OCI-LY3 (cell line): ENCODE data around the gene CCDC85A.

ENCODE experiments used
- H2AFZ ChIP-seq: fragments of 200-600, 300-600 bp; shearing (Covaris generic); 2 replicates; pipeline ENCODE4 v1.6.0; 2014; ENCODE audit warnings: antibody characterized with exemption, low read depth, low read length
- H3K27ac ChIP-seq: fragments of 200-600, 300-600 bp; sonication (generic); 2 replicates; pipeline ENCODE4 v1.5.1; 2014; ENCODE audit warnings: mild to moderate bottlenecking, low read length, moderate library complexity, mixed read lengths
- H3K27me3 ChIP-seq: fragments of 200-600, 300-600 bp; sonication (generic); 2 replicates; pipeline ENCODE4 v1.6.1; 2014; ENCODE audit warnings: low read depth, low read length, mixed read lengths
- H3K36me3 ChIP-seq: fragments of 200-600, 300-600 bp; sonication (generic); replicated peaks from 2 replicates; pipeline ENCODE3; 2014; ENCODE audit warnings: low read depth, low read length, mixed read lengths
- H3K4me1 ChIP-seq: fragments of 300-600, 200-600 bp; sonication (generic); 2 replicates; pipeline ENCODE4 v1.6.1; 2014; ENCODE audit warnings: low read length, mixed read lengths
- H3K4me2 ChIP-seq: fragments of 200-600, 300-600 bp; sonication (generic); 2 replicates; pipeline ENCODE4 v1.6.1; 2014; ENCODE audit warnings: low read length, mixed read lengths
- H3K4me3 ChIP-seq: fragments of 300-600, 200-600 bp; sonication (generic); 2 replicates; pipeline ENCODE4 v1.5.1; 2014; ENCODE audit warnings: antibody characterized with exemption, mild to moderate bottlenecking, low read length, moderate library complexity
- H3K79me2 ChIP-seq: fragments of 300-600, 200-600 bp; shearing (Covaris generic); 2 replicates; pipeline ENCODE4 v1.6.1; 2014; ENCODE audit warnings: mild to moderate bottlenecking, low read length, mixed read lengths
- H3K9ac ChIP-seq: fragments of 300-600, 200-600 bp; shearing (Covaris generic); 2 replicates; pipeline ENCODE4 v1.6.0; 2014; ENCODE audit warnings: mild to moderate bottlenecking, low read length, moderate library complexity
- H3K9me3 ChIP-seq: fragments of 200-600, 300-600 bp; shearing (Covaris generic); 2 replicates; pipeline ENCODE4 v1.6.1; 2014; ENCODE audit warnings: low read length, mixed read lengths; ENCODE audit not compliant: insufficient read depth
- H4K20me1 ChIP-seq: fragments of 200-600, 300-600 bp; sonication (generic); 2 replicates; pipeline ENCODE4 v1.6.1; 2016; ENCODE audit warnings: low read length, mixed read lengths; ENCODE audit not compliant: insufficient read depth
- CTCF ChIP-seq: fragments of 200-600, 300-600 bp; sonication (generic); IDR thresholded peaks from 2 replicates; pipeline ENCODE4 v1.5.1; 2014; ENCODE audit warnings: antibody characterized with exemption, low read length, low read depth
- EZH2phosphoT487 ChIP-seq: fragments of 200-600 bp; shearing (Covaris generic); IDR thresholded peaks from 2 replicates; pipeline ENCODE4 v1.6.1; 2018; ENCODE audit warnings: antibody characterized with exemption, mixed run types, low read depth

The CCDC85A gene

GRCh38 chr2:56267415-56267788, 83.6 kb downstream of the CCDC85A start:
- H3K9me3 ChIP-seq: no peaks in the 10 kb centered on the region
- no peaks in the 10 kb centered on the region for H3K27me3 ChIP-seq
- no peak for TF ChIP-seq EZH2phosphoT487
- no peak for TF ChIP-seq CTCF
- no peak overlapping the region for H3K27ac ChIP-seq
- no peaks in the 10 kb centered on the region for H3K4me1 ChIP-seq
- H3K9ac ChIP-seq: no peak overlapping the region
- H3K4me2 ChIP-seq: no peak overlapping the region
- no peak overlapping the region for H2AFZ ChIP-seq
- no peaks in the 10 kb centered on the region for H4K20me1 ChIP-seq
- no peaks in the 10 kb centered on the region for H3K36me3 ChIP-seq
- H3K4me3 ChIP-seq: no peak overlapping the region
- H3K79me2 ChIP-seq: no peaks in the 10 kb centered on the region

- H3K4me3 ChIP-seq: no peak overlapping the region
- TF ChIP-seq EZH2phosphoT487 (no peak), CTCF (no peak)
- H3K27ac ChIP-seq: no peak overlapping the region
- H3K79me2 ChIP-seq: no peaks in the 10 kb centered on the region
- H3K27me3 ChIP-seq: no peaks in the 10 kb centered on the region
- H3K9me3 ChIP-seq: no peaks in the 10 kb centered on the region
- H2AFZ ChIP-seq: no peak overlapping the region
- H4K20me1 ChIP-seq: no peaks in the 10 kb centered on the region
- no peaks in the 10 kb centered on the region for H3K36me3 ChIP-seq
- no peak overlapping the region for H3K9ac ChIP-seq
- no peaks in the 10 kb centered on the region for H3K4me1 ChIP-seq
- no peak overlapping the region for H3K4me2 ChIP-seq
These were observed 85.1 kb downstream of the CCDC85A start for GRCh38 chr2:56268856-56269255.

- TF ChIP-seq EZH2phosphoT487 (no peak), CTCF (no peak)
- Histone ChIP-seq H3K27me3 (no peaks in the 10 kb centered on the region), H3K4me3 (no peak overlapping the region)
These were observed 87.5 kb downstream of the CCDC85A start for GRCh38 chr2:56271275-56271674.

GRCh38 chr2:56285224-56285623, 101.4 kb downstream of the CCDC85A start:
- Histone ChIP-seq H3K4me2 (no peak overlapping the region), H3K79me2 (no peaks in the 10 kb centered on the region), H3K9ac (no peak overlapping the region), H3K27ac (no peak overlapping the region), H2AFZ (no peak overlapping the region), H3K27me3 (no peaks in the 10 kb centered on the region), H3K9me3 (no peaks in the 10 kb centered on the region), H4K20me1 (no peaks in the 10 kb centered on the region), H3K4me1 (peaks cover 4% of the 10 kb centered on the region), H3K4me3 (no peak overlapping the region), H3K36me3 (no peaks in the 10 kb centered on the region)
- TF ChIP-seq EZH2phosphoT487 (no peak), CTCF (no peak)

More at GRCh38 chr2:56271275-56271674, 87.5 kb downstream of the CCDC85A start:
- Histone ChIP-seq H3K4me2 (no peak overlapping the region), H3K9me3 (no peaks in the 10 kb centered on the region), H4K20me1 (no peaks in the 10 kb centered on the region), H3K4me1 (no peaks in the 10 kb centered on the region), H3K79me2 (no peaks in the 10 kb centered on the region), H3K27ac (no peak overlapping the region), H3K9ac (no peak overlapping the region), H2AFZ (no peak overlapping the region), H3K36me3 (no peaks in the 10 kb centered on the region)
